SJCRH30 (cell line): ENCODE results near the gene CSE1L. TPM values are rescaled to one million over a fixed set of nuclear protein-coding genes. Genes with fewer than 3 reads are reported as not detected.
"Not testable (repeated sequence)": the region's sequence is repeated elsewhere in the genome, so short reads cannot be mapped to it uniquely, and the experiment has no call there.

Experiments used
- DNase-seq, 2 experiments: peaks; one replicate each; pipeline ENCODE4 v3.0.0-alpha.2; 2015 to 2020
- H3K27ac ChIP-seq: fragments of 250-450 bp; sonication (Bioruptor Pico); 2 replicates; pipeline ENCODE4 v1.5.1; 2020; ENCODE audit warnings: mild to moderate bottlenecking, moderate library complexity
- H3K27me3 ChIP-seq: fragments of 250-450 bp; sonication (Bioruptor Pico); 2 replicates; pipeline ENCODE4 v1.5.1; 2020; ENCODE audit warnings: mild to moderate bottlenecking, moderate library complexity
- H3K36me3 ChIP-seq: fragments of 250-450 bp; sonication (Bioruptor Pico); 2 replicates; pipeline ENCODE4 v1.5.1; 2020; ENCODE audit warnings: mild to moderate bottlenecking, moderate library complexity
- H3K4me1 ChIP-seq: fragments of 250-450 bp; sonication (Bioruptor Pico); 2 replicates; pipeline ENCODE4 v1.5.1; 2020; ENCODE audit warnings: mild to moderate bottlenecking, moderate library complexity
- H3K4me3 ChIP-seq: fragments of 250-450 bp; sonication (Bioruptor Pico); 2 replicates; pipeline ENCODE4 v1.5.1; 2020; ENCODE audit warnings: mild to moderate bottlenecking, moderate library complexity
- H3K9me3 ChIP-seq: fragments of 250-450 bp; sonication (Bioruptor Pico); replicated peaks from 2 replicates; pipeline ENCODE4 v1.5.1; 2020; ENCODE audit warnings: mild to moderate bottlenecking, moderate library complexity
- total RNA-seq: library from RNA; depleted of rRNA; stranded (reverse); fragments of >200 nt; shearing (Covaris generic); gene quantifications from 2 replicates; pipeline ENCODE4 v1.2.3, GENCODE V29; 2014; rRNA removed

The CSE1L gene
- total RNA-seq, 1 experiment from 2014 or later: 556 TPM

GRCh38 chr20:49133571-49133970, 87.5 kb downstream of the CSE1L start:
- Histone ChIP-seq H3K4me1 (no peaks in the 10 kb centered on the region), H3K27ac (no peak overlapping the region), H3K36me3 (peaks cover 46% of the 10 kb centered on the region), H3K4me3 (no peak overlapping the region), H3K9me3 (no peaks in the 10 kb centered on the region), H3K27me3 (no peaks in the 10 kb centered on the region; the same call in 1 of the 2 replicates)
- no peak for DNase-seq

- H3K9me3 ChIP-seq, H3K27me3 ChIP-seq, H3K4me3 ChIP-seq, DNase-seq, H3K27ac ChIP-seq, H3K4me1 ChIP-seq: not testable (repeated sequence)
- H3K36me3 ChIP-seq: peaks cover 53% of the 10 kb centered on the region
These were observed 88.7 kb downstream of the CSE1L start for GRCh38 chr20:49134797-49135196.

DNA sequence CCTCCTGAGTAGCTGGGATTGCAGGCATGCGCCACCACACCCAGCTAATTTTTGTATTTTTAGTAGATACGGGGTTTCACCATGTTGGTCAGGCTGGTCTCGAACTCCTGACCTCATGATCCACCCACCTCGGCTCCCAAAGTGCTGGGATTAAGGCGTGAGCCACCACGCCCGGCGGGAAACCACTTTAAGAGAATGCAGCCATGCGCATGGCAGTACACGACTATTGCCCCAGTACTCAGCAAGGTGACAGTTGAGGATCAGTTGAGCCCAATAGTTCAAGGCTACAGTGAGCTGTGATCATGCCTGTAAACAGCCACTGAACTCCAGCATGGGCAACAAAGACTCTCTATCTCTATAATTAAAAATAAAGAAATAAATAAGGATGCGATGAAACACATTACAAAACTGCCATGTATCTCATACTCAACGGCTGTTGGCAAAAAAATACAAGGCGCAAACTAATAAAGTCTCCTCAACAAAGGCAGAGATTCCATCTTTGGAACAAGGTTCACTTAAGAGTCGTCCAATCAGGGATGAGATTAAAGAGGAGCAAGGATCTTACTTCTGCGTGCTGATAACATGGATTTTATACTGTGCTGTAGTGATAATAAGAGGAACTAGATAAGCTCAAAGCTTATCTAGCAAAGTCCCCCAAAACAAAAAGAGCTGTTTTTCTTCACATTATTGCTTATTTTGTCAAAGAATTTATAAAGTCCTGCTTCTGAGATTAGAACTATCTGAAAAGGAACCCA, 90.9 kb downstream of the CSE1L start:
- Histone ChIP-seq H3K4me3 (no peak overlapping the region), H3K4me1 (no peaks in the 10 kb centered on the region)
- no peak for DNase-seq

GRCh38 chr20:49138431-49138830, 92.3 kb downstream of the CSE1L start:
- H3K27me3 ChIP-seq: no peaks in the 10 kb centered on the region
- no peak for DNase-seq
- H3K27ac ChIP-seq: no peak overlapping the region
- peaks cover 38% of the 10 kb centered on the region for H3K36me3 ChIP-seq
- no peak overlapping the region for H3K4me3 ChIP-seq
- H3K4me1 ChIP-seq: no peaks in the 10 kb centered on the region
- no peaks in the 10 kb centered on the region for H3K9me3 ChIP-seq

More for the DNA sequence above, 90.9 kb downstream of the CSE1L start:
- no peaks in the 10 kb centered on the region for H3K9me3 ChIP-seq
- H3K27ac ChIP-seq: no peak overlapping the region
- no peaks in the 10 kb centered on the region for H3K27me3 ChIP-seq
- H3K36me3 ChIP-seq: peaks cover 37% of the 10 kb centered on the region

- Histone ChIP-seq H3K36me3 (peaks cover 41% of the 10 kb centered on the region), H3K27ac (no peak overlapping the region), H3K27me3 (no peaks in the 10 kb centered on the region), H3K4me3 (no peak overlapping the region), H3K9me3 (no peaks in the 10 kb centered on the region), H3K4me1 (no peaks in the 10 kb centered on the region)
- DNase-seq: no peak
These were observed 94.3 kb downstream of the CSE1L start for GRCh38 chr20:49140411-49140810.

DNA sequence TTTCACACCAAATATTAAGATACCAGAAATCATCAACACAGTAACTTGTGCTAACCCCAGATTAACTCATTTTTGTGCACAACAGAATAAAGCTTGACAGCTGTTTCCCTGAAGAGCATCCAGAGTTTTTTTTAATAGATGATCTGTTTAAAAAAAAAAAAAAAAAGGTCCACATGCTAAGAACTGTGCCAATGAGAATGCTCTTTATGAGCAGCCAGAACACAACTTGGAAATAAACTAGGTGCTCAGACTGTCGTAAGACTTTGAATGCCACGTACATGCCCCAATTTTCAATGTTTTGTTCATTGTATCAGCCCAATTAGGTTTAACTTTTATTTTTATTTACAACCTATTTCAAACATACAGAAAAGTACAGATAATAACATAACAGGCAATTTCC, 94.7 kb downstream of the CSE1L start:
- DNase-seq: no peak
- no peaks in the 10 kb centered on the region for H3K9me3 ChIP-seq
- no peaks in the 10 kb centered on the region for H3K4me1 ChIP-seq
- H3K27me3 ChIP-seq: no peaks in the 10 kb centered on the region
- H3K4me3 ChIP-seq: no peak overlapping the region
- H3K36me3 ChIP-seq: peaks cover 37% of the 10 kb centered on the region
- no peak overlapping the region for H3K27ac ChIP-seq

Other genes with a start within 250 kb of the CSE1L start
- 88.9 and 92.8 TPM in 2 replicates for gene PREX1, start 218.3 kb upstream of the CSE1L start, total RNA-seq
- 35.6 and 38.2 TPM in 2 replicates for gene ARFGEF2, start 124.6 kb upstream of the CSE1L start, total RNA-seq
- 133 and 135 TPM in 2 replicates for gene STAU1, start 142.0 kb downstream of the CSE1L start, total RNA-seq
- 103 and 114 TPM in 2 replicates for gene DDX27, start 173.1 kb downstream of the CSE1L start, total RNA-seq
- 23.8 and 25.5 TPM in 2 replicates for gene ZNFX1, start 231.7 kb downstream of the CSE1L start, total RNA-seq